CD4-positive, alpha-beta T cell treated with Interleukin-21 for 1 hour (primary cell): ENCODE results near the gene RALBP1.
"Not testable (repeated sequence)": the region's sequence is repeated elsewhere in the genome, so short reads cannot be mapped to it uniquely, and the experiment has no call there.

Source experiments
- DNase-seq: peaks from one replicate; pipeline ENCODE4 v3.0.0-alpha.2; 2020

RALBP1 gene

DNA sequence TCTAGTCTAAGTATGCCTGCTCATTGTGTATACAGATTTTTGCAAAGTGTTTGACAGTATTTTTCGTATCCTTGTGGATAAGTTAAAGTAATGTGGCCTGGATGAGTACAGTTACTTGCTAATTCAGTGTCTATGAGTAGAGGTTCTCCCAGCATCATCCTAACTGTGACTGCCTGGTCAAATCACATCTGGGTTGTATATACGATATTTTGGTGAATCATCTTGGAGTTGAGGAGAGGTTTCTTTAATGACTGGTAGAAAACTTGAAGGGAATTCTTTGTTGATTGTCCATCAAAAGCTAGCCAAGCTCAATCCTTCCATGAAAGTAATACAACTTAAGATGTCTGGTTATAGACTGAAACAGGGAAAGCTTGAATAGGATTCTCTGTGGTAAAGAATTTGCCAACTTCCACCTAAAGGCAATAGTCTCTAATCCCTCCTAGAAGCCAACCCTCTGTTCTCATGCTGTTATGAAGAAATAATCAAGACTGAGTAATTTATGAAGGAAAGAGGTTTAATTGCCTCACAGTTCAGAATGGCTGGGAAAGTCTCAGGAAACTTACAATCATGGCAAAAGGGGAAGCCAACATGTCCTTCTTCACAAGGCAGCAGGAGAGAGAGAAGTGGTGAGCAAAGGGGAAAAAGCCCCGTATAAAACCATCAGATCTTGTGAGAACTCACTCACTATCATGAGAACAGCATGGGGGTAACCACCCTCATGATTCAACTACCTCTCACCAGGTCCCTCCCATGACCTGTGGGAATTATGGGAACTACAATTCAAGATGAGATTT is 19.4 kb upstream of the RALBP1 start:
- no peak for DNase-seq

DNA sequence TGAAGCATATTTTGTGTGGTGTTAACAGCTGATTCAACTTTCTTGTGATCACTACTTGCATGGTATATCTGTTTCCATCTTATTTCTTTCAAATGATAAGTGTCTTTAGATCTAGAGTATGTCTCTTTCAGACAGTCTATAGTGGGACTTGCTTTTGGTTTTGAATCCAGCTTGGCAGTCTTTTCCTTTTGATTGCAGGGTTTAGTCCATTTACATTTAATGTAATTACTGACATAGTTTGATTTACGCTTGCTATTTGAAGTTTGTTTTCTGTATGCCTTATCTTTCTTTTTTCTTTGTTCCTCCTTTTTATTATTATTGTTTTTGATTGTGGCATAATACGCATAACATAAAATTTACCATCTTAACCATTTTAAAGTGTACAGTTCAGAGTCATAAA is 9.2 kb upstream of the RALBP1 start:
- DNase-seq: no peak

DNA sequence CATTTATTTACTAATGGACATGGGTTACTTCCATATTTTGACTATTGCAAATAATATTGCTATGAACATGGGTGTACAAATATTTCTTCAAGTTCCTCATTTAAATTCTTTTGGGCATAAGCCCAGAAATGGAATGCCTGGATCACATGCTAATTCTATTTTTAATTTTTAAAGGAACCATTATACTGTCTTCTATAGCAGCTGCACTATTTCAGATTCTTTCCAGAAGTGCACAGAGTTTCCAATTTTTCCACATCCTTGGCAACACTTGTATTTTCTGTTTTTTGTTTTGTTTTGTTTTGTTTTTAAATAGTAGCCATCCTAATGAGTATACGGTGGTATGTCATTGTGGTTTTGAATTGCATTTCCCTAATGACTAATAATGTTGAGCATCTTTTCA is 8.5 kb upstream of the RALBP1 start:
- no peak for DNase-seq

DNA sequence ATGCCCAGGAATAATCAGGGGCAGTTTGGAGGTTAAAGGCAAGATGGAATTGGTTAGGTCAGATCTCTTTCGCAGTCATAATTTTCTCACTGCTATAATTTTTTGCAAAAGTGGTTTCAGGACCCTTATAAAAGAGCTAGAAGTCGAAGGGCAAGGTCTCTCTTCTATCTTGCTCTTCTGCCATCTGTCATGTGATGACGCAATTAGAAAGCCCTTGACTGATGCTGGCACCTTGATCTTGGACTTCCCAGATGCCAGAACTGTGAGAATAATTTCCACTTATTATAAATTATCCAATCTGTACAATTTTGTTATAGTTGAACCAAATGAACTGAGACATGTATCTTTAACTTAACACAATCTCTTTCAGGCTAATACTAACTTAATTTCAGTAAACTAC is 6.3 kb upstream of the RALBP1 start:
- no peak for DNase-seq

DNA sequence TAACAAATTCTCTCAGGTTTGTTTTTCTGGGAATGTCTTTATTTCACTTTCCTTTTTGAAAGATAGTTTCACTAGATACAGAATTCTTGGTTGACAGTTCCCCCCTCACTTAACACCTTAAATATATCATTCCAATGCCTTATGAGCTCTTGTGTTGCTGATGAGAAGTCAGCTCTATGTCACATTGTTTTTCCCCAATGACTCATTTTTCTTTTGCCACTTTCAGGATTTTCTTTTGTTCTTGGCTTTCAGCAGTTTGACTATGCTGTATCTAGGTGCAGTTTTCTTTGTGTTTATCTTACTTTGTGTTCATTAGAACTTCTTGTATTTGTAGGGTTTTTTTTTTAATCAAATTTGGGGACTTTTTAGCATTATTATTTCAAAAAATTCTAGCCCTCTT is 5.6 kb upstream of the RALBP1 start:
- no peak for DNase-seq

DNA sequence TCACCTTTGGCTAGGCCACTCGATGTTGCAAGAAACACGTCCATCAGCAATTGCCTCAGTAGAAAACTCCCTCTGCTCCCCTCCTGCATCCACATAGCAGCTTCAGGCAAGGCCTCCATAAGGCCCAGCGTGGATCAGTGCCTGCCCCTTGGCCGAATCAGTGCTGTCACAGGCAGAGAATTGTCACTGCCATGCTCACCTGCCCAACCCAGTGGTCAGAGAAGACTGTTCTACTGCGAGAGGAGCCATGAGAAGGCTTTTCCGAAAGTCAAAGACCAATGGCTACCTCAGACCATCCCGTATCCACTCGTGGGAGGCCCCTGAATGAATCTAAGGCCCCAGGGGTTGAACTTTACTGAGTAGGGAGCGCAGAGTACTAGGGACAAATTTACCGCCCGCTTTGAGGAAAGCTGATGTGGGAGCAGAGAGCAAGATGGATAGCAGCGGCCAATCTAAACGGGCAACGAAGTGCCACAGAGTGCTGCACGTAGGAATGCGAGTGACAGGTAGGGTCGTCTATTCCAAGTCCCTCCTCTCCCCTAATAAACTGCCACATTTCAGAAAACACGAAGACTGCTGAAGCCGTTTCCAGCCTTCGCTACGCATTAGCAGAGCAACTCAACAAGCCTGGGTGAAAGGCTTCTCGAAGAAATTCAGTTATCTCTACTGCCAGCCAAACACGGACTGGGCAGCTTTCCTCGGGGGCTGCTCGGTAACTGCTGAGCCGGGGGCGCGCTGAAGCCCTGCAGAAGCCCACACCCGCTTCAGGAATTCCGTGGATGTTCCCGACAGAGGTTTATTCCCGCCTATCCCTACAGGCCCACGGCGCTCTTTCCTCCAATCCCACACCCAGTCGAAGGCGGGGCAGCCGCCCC is 968 bp upstream of the RALBP1 start:
- peak; percentile 1 for DNase-seq

DNA sequence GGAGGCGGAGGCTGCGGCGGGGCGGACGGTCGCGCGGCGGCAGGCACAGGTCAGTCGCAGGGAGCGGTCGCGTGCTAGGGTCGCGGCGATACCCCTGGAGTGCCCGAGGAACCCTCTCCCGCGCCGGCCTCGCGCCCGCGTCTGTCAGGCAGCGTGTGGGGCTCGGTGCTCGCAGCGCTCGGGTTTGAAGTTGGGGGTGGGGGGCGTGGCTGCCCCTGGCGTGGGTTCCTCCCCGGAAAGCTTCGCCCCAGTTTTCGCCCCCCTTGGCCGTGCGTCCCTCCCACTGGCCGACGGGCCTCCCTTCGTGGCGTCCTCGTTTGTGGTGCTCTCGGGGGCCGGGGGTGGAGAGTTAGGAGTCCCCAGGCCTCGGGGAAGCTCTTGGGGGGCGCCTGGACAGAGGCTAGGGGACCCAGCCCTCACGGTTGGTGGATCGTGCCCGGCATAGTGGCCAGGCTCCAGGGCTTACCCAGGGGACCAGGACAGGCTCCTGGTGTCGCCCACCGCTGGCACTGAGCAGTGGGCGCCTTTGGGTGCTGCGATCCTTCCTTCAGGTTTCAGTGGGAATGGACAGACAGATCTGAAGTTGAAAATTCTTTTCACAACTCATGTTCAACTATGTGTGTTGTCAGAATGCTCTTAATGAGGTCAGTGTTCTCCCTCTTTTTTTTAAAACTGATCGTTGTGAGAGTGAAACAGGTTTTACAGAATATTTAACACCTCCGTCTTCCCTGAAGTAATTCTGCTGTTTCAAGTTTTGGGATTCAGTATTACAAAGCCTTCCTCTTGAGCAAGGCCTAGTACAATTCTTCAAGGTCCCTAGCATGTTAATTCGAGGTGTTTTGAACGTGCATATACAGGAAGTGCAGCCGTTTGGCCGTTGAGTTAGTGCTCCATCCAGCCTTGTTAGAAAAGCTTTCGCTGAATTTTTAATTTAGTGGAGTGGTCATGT is 604 bp downstream of the RALBP1 start:
- peak; percentile 64 for DNase-seq

DNA sequence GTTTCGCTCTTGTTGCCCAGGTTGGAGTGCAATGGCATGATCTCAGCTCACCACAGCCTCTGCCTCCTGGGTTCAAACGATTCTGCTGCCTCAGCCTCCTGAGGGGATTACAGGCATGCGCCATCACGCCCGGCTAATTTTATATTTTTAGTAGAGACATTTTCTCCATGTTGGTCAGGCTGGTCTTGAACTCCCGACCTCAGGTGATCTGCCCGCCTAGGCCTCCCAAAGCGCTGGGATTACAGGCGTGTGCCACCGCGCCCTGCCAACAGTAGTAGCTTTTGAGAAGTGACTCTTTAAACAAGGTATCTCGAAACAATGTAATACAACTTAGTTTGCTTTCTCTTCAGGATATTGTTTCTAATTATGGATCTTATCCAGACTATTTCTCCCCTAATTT is 1.6 kb downstream of the RALBP1 start:
- not testable (repeated sequence) for DNase-seq

DNA sequence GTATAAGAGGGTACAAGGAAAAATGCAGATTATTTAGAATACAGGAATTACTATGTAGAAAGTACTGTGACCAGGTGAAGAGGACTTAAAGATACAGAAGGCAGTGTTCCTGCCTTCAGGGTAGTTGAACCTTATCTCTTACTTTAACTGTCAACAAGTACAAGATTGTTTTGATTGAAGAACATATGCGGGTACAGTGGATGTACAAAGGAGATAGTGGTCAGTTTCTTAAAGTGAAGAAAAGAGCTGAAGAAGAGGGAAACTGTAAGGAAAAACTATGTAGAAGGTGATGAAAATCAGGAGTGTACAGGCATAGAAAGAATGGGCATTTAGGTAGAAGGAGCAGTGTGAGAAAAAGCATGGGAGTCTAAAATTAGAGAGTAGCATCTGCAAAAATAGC is 2.2 kb downstream of the RALBP1 start:
- DNase-seq: no peak

DNA sequence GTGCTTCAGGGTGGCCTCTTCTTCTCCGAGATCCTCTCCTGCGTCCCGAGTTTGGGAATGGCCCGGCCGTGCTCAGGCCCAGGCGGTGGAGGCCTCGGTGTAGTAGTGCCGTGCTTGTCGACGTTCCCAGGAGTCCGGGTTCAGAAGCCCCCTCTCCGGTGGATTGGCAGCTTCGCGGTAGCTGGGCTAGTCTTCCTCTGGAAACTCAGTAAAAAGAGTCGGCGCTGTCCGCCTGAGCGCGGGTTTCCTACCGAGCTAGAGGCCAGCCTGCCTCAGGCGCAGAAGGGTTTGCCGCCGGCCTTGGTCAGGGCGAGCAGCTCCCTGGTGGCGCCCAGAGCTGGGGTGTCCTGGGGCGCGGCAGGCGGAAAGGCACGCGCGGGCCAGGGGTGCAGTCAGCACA is 3.2 kb downstream of the RALBP1 start:
- no peak for DNase-seq

DNA sequence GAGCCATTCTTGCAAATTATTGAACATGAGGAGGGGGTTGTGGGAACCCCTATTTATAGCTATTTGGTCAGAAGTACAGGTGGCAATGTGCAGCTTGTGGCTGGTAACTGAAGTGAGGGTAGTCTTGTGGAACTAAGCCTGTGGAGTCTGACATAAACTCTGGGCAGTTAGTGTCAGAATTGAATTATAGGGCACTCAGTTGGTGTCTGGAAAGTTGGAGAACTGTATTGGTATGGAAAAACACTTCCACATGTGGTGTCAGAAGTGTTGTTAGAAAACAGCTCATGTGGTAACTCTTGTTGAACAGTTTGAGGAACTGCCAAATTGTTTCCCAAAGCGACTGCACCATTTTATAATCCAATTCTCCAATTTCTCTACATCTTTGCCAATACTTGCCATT is 7.5 kb downstream of the RALBP1 start:
- DNase-seq: no peak

DNA sequence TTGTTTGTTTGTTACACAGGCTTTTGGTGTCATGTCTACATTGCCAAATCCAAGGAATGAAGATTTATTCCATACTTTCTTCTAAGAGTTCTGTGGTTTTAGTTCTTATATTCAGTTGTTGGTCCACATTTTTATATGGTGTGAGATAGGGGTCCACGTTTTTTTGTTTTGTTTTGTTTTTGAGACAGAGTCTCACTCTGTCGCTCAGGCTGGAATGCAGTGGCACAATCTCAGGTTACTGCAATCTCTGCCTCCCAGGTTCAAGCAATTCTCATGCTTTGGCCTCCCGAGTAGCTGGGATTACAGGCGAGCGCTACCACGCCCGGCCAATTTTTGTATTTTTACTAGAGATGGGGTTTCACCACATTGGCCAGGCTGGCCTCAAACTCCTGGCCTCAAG is 8.2 kb downstream of the RALBP1 start:
- no peak for DNase-seq

DNA sequence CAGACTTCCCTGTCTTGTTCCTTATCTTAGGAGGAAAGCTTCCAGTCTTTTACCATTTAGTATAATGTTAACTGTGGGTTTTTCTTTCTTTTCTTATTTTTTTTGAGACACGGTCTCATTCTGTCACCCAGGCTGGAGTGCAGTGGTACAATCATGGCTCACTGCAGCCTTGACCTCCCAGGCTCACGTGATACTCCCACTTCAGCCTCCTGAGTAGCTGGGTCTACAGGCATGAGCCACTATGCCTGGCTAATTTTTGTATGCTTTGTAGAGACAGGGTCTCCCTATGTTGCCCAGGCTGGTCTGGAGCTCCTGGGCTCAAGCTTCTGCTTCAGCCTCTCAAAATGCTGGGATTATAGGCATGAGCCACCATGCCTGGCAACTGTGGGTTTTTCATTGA is 9.5 kb downstream of the RALBP1 start:
- not testable (repeated sequence) for DNase-seq

DNA sequence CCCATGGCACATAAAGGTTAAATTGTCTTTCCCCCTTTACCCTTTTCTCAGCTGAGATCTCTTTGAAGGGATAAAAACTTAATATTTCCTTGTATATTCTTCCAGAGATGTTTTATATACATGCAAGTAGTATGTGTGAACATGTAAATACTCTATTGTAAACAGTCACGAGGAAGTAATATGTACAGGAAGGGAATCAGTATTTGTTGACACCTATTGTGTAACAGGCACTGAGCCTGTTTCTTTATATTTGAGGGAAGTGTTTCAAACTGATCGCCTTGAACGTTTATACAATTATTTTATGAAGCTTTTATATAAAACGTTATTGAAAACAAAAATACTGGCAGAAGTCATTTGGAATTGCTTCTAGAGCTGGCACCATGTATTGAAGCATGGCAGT is 13.2 kb downstream of the RALBP1 start:
- no peak for DNase-seq

DNA sequence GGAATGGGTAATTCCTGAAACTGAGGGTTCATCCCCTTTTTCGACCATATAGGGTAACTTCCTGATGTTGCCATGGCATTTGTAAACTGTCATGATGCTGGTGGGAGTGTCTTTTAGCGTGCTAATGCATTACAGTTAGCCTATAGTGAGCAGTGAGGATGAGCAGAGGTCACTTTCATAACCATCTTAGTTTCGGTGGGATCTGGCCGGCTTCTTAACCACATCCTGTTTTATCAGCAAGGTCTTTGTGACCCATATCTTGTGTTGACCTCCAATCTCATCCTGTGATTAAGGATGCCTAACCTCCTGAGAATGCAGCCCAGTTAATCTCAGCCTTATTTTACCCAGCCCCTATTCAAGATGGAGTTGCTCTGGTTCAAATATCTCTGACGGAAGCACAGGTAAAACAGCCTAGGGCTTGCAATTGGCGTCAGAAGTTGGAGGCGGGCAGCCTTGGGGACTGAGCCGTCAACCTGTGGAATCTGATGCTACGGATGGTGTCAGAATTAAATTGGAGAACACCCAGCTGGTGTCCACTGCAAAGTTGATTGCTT is 19.5 kb downstream of the RALBP1 start:
- peak; percentile 4 for DNase-seq

DNA sequence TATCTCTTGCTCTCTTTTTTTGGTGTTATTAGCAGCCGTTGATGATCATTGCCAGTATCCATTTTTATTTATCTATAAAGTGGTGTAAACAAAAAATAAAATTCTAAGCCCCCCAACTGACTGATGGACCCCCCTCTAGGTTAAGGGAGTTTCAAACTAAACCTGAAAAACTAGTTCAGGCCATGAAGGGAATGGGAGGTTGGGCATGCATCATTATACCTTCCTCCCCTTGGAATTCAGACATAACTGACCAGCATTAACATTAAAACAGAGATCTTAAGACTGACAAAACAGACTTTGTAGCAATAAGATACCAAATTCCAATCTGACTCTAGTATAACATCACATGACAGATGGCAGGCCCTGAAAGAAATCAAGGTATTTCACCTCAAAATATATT is 20.2 kb downstream of the RALBP1 start:
- no peak for DNase-seq

DNA sequence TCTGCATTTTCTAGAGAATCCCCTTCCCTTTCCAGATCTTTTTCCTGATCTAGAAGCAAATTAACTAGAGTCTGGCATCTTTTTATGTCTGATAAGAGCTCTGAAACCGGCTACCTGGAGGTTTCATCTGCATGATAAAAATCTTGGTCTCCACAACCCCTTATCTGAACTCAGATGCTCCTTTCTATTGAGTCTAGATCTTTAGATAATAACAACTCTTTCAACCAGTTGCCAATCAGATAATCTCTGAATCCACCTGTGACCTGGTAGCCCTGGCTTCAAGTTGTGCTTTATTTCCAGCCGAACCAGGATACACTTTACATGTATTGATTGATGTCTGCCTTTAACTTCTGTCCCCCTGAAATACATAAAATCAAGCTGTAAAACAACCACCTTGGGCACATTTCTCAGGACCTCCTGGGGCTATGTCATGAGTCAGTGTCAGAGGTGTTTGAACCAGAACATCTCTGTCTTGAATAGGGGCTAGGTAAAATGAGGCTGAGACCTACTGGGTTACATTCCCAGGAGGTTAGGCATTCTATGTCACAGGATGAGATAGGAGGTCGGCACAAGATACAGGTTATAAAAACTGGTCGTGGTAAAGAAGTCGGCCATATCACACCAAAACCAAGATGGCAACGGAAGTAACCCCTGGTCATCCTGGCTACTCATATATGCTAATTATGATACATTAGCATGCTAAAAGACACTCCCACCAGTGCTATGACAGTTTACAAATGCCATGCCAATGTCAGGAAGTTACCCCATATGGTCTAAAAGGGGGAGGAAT is 20.8 kb downstream of the RALBP1 start:
- DNase-seq: no peak

DNA sequence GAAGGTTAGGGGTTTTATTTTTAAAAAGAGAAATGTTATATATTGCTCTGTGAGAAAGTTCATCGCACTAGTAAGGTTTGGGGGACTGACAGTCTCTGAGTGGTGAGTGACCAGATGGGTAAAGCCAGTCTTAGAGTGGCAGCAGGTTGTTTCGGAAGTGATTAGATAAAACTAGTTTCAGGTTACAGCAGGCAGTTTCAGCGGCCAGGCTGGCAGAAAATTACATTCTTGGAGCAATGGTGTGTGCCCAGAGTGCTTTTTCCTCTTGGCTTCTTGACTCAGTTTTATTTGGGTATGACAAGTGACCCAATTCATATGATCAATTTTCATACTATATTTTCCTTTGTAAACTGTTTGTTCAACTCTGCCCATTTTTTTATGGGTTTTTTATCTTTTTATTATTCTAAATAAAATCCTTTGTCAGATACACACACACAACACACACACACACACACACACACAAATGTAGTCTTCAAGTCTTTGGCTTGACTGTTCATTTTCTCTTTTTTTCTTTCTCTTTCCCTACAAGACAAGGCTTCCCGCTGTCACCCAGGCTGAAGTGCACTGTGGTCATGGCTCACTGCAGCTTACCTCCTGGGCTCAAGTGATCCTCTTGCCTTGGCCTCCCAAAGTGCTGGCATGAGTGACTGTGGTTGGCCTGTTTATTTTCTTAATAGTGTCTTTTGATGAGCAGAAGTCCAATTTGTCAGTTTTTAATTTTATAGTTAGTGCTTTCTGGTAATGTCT is 30.9 kb downstream of the RALBP1 start:
- no peak for DNase-seq

DNA sequence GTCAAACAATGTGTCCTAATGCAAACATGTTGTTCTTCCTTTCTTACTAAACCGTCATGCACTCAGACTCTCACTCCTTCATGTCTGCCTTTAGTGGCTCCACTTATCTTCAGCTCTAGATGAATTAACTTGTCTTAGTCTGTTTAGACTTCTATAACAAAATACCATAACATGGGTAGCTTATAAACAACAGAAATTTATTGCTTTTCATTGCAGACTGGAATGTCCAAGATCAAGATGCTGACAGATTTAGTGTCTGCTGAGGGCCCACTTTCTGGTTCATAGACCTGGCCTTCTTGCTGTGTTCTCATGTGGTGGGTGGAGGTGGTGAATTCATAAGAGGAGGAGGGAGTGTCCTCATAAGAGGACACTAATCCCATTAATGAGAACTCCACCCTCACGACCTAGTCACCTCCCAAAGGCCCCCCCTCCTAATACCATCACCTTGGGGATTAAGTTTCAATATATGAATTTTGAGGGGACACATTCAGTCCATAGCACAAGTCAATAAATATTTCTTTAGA is 32.3 kb downstream of the RALBP1 start:
- no peak for DNase-seq

DNA sequence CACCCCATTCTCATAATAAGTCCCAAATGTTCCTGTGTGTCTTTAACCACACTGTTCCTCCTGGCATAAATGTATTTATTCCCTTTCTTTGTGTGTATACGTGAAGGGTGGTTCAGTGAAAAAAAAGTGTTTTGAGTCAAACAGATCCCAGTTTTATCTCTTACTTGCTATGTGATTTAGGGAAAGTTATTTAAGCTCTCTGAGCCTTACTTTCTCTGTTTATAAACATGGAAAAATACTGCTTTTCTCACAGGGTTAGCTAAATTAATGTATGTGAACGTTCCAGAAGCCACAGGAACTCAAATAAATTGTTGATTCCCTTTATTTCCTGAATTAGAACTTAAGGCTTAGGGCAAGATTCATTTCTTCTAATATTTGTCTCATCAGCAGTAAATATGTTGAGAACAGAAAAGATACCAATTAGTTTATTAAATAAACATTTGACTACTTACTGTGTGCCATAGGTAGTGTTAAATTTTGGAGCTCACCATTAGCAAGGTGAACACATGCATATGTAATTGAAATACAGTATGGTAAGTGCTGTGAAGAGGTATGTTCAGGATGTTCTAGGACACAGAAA is 33.2 kb downstream of the RALBP1 start:
- DNase-seq: no peak
